Smooth muscle cell (in vitro differentiated cells): ENCODE results near the gene AIFM1. TPM values are rescaled to one million over a fixed set of nuclear protein-coding genes. Genes with fewer than 3 reads are reported as not detected.

Experiments used
- DNase-seq: peaks from one replicate; lab custom pipeline; 2025; ENCODE audit not compliant: unreplicated experiment; lab: John Stamatoyannopoulos, UW
- H2AFZ ChIP-seq: fragments of 200-600 bp; sonication (generic); 2 replicates; pipeline ENCODE4 v1.6.0; 2016; ENCODE audit warnings: antibody characterized with exemption, low read depth, mild to moderate bottlenecking
- H3F3A ChIP-seq: fragments of 200-600 bp; sonication (generic); 2 replicates; pipeline ENCODE4 v1.6.0; 2017; ENCODE audit warnings: antibody characterized with exemption, low read depth
- H3K27ac ChIP-seq: fragments of 200-600 bp; sonication (generic); 2 replicates; pipeline ENCODE4 v1.5.1; 2016; ENCODE audit warnings: low read depth, mild to moderate bottlenecking
- H3K27me3 ChIP-seq: fragments of 200-600 bp; sonication (generic); 2 replicates; pipeline ENCODE4 v1.6.1; 2016; ENCODE audit warnings: low read depth, mild to moderate bottlenecking
- H3K36me3 ChIP-seq: fragments of 200-600 bp; sonication (generic); 2 replicates; pipeline ENCODE4 v1.5.1; 2016; ENCODE audit warnings: low read depth
- H3K4me1 ChIP-seq: fragments of 200-600 bp; sonication (generic); 2 replicates; pipeline ENCODE4 v1.5.1; 2016; ENCODE audit warnings: low read depth
- H3K4me2 ChIP-seq: fragments of 200-600 bp; sonication (generic); 2 replicates; pipeline ENCODE4 v1.6.0; 2016; ENCODE audit warnings: mild to moderate bottlenecking
- H3K4me3 ChIP-seq: fragments of 200-600 bp; sonication (generic); 2 replicates; pipeline ENCODE4 v1.5.1; 2016; ENCODE audit warnings: mild to moderate bottlenecking
- H3K79me2 ChIP-seq: fragments of 200-600 bp; sonication (generic); 2 replicates; pipeline ENCODE4 v1.6.0; 2016; ENCODE audit warnings: low read depth, mild to moderate bottlenecking
- H3K9ac ChIP-seq: fragments of 200-600 bp; sonication (generic); 2 replicates; pipeline ENCODE4 v1.6.0; 2016; ENCODE audit warnings: low read depth
- H3K9me3 ChIP-seq: fragments of 200-600 bp; sonication (generic); replicated peaks from 2 replicates; pipeline ENCODE4 v1.5.1; 2016; ENCODE audit warnings: low read depth
- H4K20me1 ChIP-seq: fragments of 200-600 bp; sonication (generic); 2 replicates; pipeline ENCODE4 v1.6.0; 2016; ENCODE audit warnings: low read depth
- WGBS: methylation state at CpG from one replicate; pipeline ENCODE4 v1.1.7; 2016; ENCODE audit warnings: low lambda C conversion rate; 5-methylcytosine and 5-hydroxymethylcytosine counted together
- polyA plus RNA-seq: library from polyadenylated mRNA; unstranded; fragments of >200 nt; fragmentation: Nextera tagmentation; extraction: Ambion mirVana; gene quantifications from 2 replicates; pipeline ENCODE4 v1.2.1, GENCODE V29; 2016
- total RNA-seq: library from RNA; depleted of rRNA; stranded (reverse); fragments of >200 nt; gene quantifications from 2 replicates; pipeline ENCODE4 v1.2.3, GENCODE V29; 2014
- TF ChIP-seq, protein P1 (sequence below): fragments of 200-600 bp; sonication (generic); IDR thresholded peaks from 2 replicates; pipeline ENCODE4 v1.5.1; 2017; ENCODE audit warnings: borderline replicate concordance, mild to moderate bottlenecking, antibody characterized with exemption; ENCODE audit not compliant: insufficient read depth, poor library complexity, severe bottlenecking

AIFM1 gene
- total and polyA plus RNA-seq, 2 experiments from 2014 or later = 35.8 to 39.0 TPM

- WGBS = 72% methylated on average over 5 of the region's 5 CpGs
- H3K27ac ChIP-seq = no peak overlapping the region
- H3F3A ChIP-seq = no peaks in the 10 kb centered on the region
- TF ChIP-seq, protein P1, sequence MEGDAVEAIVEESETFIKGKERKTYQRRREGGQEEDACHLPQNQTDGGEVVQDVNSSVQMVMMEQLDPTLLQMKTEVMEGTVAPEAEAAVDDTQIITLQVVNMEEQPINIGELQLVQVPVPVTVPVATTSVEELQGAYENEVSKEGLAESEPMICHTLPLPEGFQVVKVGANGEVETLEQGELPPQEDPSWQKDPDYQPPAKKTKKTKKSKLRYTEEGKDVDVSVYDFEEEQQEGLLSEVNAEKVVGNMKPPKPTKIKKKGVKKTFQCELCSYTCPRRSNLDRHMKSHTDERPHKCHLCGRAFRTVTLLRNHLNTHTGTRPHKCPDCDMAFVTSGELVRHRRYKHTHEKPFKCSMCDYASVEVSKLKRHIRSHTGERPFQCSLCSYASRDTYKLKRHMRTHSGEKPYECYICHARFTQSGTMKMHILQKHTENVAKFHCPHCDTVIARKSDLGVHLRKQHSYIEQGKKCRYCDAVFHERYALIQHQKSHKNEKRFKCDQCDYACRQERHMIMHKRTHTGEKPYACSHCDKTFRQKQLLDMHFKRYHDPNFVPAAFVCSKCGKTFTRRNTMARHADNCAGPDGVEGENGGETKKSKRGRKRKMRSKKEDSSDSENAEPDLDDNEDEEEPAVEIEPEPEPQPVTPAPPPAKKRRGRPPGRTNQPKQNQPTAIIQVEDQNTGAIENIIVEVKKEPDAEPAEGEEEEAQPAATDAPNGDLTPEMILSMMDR = no peak
- H3K4me2 ChIP-seq = no peak overlapping the region
- H3K9me3 ChIP-seq = no peaks in the 10 kb centered on the region
- H3K4me1 ChIP-seq = no peaks in the 10 kb centered on the region
- H3K4me3 ChIP-seq = no peak overlapping the region
- H4K20me1 ChIP-seq = no peaks in the 10 kb centered on the region
- no peaks in the 10 kb centered on the region for H3K27me3 ChIP-seq
- no peaks in the 10 kb centered on the region for H3K79me2 ChIP-seq
- H2AFZ ChIP-seq = no peak overlapping the region
- no peaks in the 10 kb centered on the region for H3K36me3 ChIP-seq
- no peak for DNase-seq
- H3K9ac ChIP-seq = no peak overlapping the region
These were observed 18.0 kb downstream of the AIFM1 start for GRCh38 chrX:130147631-130148030.

DNA sequence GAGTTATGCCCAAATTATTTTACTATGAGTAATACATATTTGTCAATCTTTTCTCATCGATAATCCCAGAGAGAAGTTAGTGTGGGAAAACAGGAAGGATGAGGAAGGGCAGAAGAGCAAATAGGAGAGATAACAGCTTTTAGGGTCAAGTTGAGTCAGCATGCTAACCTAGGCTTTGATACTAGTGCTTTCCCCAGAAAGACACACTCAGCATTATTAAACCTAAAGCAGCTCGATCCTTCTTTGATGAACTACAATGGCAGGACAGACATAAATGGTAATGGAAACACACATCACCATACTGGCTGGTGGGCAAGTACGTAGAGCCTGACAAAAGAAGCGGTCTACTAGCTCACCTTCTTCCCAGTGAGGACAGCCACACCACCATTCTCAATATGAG lies 20.5 kb downstream of the AIFM1 start:
- 94% methylated on average over 4 of the region's 4 CpGs for WGBS

DNA sequence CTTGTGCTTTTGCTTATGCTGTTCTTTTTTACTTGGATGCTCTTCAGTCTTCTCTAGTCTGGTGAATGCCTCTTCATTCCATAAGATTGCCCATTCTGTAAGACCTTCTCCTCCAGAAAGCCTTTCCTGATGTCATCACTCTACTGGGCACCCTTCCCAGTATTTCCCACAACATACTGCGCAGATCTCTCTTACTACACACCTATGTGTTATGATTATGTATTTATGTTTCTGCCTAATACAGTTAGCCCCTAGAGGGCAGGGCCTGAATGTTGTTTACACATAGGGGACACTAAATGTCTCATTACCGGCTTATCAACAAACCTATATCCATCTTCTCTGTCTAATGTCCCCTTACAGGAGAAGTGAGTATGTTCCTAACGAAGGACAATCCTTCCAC lies 21.1 kb downstream of the AIFM1 start:
- TF ChIP-seq, protein P1 = no peak
- 71% methylated on average over 3 of the region's 3 CpGs for WGBS
- Histone ChIP-seq H3K4me3 (no peak overlapping the region), H3K27ac (no peak overlapping the region), H3K9me3 (no peaks in the 10 kb centered on the region), H3K36me3 (no peaks in the 10 kb centered on the region), H3K4me2 (no peak overlapping the region), H3K27me3 (no peaks in the 10 kb centered on the region), H3K4me1 (no peaks in the 10 kb centered on the region), H3K79me2 (no peaks in the 10 kb centered on the region), H3K9ac (no peak overlapping the region), H3F3A (no peaks in the 10 kb centered on the region), H2AFZ (no peak overlapping the region), H4K20me1 (no peaks in the 10 kb centered on the region)
- no peak for DNase-seq

More for the DNA sequence above, 20.5 kb downstream of the AIFM1 start:
- Histone ChIP-seq H4K20me1 (no peaks in the 10 kb centered on the region), H3K36me3 (no peaks in the 10 kb centered on the region), H3K4me2 (no peak overlapping the region), H3F3A (no peaks in the 10 kb centered on the region), H3K4me1 (no peaks in the 10 kb centered on the region), H2AFZ (no peak overlapping the region), H3K9me3 (no peaks in the 10 kb centered on the region), H3K4me3 (no peak overlapping the region), H3K9ac (no peak overlapping the region), H3K27ac (no peak overlapping the region), H3K27me3 (no peaks in the 10 kb centered on the region), H3K79me2 (no peaks in the 10 kb centered on the region)
- TF ChIP-seq, protein P1 = no peak
- DNase-seq = no peak

DNA sequence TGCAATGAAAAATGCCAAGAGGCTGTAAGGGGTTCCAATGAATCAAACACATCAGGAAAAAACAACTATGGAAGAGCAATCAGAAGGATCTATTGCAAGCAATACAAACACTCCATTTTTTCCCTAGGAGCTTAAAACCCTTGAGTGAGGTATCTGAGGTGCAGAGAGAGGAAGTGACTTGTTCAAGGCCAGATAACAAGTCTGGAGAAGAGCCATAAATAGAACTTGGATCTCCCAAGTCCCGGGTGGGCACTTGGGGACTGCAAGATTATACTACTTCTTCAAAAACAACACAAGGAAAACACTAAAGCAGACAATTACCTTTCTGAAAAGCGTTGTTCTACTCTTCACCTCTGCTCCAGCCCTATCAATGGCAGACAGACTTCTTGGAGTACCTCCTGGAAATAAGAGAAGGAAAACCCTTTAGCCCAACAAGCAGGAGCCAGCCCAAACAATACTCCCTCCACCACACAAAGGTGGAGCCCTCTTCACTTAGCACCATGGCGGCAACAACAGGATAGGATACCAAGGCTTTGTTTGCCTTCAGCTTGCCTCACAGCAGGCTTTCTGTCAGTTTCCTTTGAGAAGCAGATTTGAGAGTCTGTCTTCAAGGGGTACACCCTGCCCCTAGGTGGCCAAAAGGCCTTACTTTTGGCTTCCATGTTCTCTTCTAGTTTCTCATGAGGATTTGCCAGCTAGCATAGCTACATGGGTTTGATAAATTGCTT lies 26.0 kb downstream of the AIFM1 start:
- no peaks in the 10 kb centered on the region for H3F3A ChIP-seq
- no peaks in the 10 kb centered on the region for H3K9me3 ChIP-seq
- no peak overlapping the region for H3K9ac ChIP-seq
- H3K79me2 ChIP-seq = no peaks in the 10 kb centered on the region
- no peak overlapping the region for H2AFZ ChIP-seq
- H3K4me2 ChIP-seq = no peak overlapping the region
- no peaks in the 10 kb centered on the region for H3K27me3 ChIP-seq
- 64% methylated on average over 3 of the region's 3 CpGs for WGBS
- no peak overlapping the region for H3K27ac ChIP-seq
- TF ChIP-seq, protein P1 = no peak
- no peak overlapping the region for H3K4me3 ChIP-seq
- H4K20me1 ChIP-seq = no peaks in the 10 kb centered on the region
- no peak for DNase-seq
- no peaks in the 10 kb centered on the region for H3K36me3 ChIP-seq
- H3K4me1 ChIP-seq = no peaks in the 10 kb centered on the region
